T-helper 17 cell (primary cell): Measurements from ENCODE around the gene TBC1D17. TPM values are rescaled to one million over a fixed set of nuclear protein-coding genes. Genes with fewer than 3 reads are reported as not detected.

Source experiments
- ATAC-seq: fragments of 150-1000 bp; cut with Tn5 transposase; 2 replicates; pipeline ENCODE4 v1.10.0; 2021; ENCODE audit warnings: mild to moderate bottlenecking, moderate library complexity
- DNase-seq, 3 donors: peaks; one replicate each; pipeline versions ENCODE4 v3.0.0 to v3.0.0-alpha.2; 2020 to 2021
- H3K9me3 ChIP-seq: one replicate; pipeline ENCODE4 v1.7.0; 2013; ENCODE audit warnings: low read length, mild to moderate bottlenecking; ENCODE audit not compliant: control insufficient read depth, poor library complexity, severe bottlenecking
- H3K27ac Mint-ChIP-seq: one replicate; pipeline ENCODE4 v1.8.0; 2022; ENCODE audit warnings: mild to moderate bottlenecking, moderate library complexity, mixed read lengths
- H3K27me3 Mint-ChIP-seq: one replicate; pipeline ENCODE4 v1.8.0; 2022; ENCODE audit warnings: mixed read lengths
- H3K36me3 Mint-ChIP-seq: one replicate; pipeline ENCODE4 v1.8.0; 2022; ENCODE audit warnings: low read depth, mixed read lengths
- H3K4me1 Mint-ChIP-seq: one replicate; pipeline ENCODE4 v1.8.0; 2022; ENCODE audit warnings: mild to moderate bottlenecking, mixed read lengths
- H3K4me3 Mint-ChIP-seq: one replicate; pipeline ENCODE4 v1.8.0; 2022; ENCODE audit warnings: mild to moderate bottlenecking, moderate library complexity, mixed read lengths
- total RNA-seq, 4 donors: library from RNA in 2 of 4; stranded (reverse) in 2 of 4; gene quantifications; one replicate each; pipeline ENCODE4 v1.2.3 and lab custom pipeline; 2022 to 2026

The TBC1D17 gene
- total RNA-seq, 2 donors from 2014 or later, result 44.1 to 57.3 TPM

- H3K27me3 Mint-ChIP-seq, result no peaks in the 10 kb centered on the region
- no peak overlapping the region for H3K27ac Mint-ChIP-seq
- DNase-seq, result no peak
- ATAC-seq, result no peak
- peaks cover 14% of the 10 kb centered on the region for H3K4me1 Mint-ChIP-seq
- peak overlapping the region; percentile 53 for H3K4me3 Mint-ChIP-seq
- H3K36me3 Mint-ChIP-seq, result peaks cover 3% of the 10 kb centered on the region
- no peaks in the 10 kb centered on the region for H3K9me3 ChIP-seq
These were observed 17.0 kb upstream of the TBC1D17 start for GRCh38 chr19:49860336-49861102.

GRCh38 chr19:49861107-49861506 is 16.4 kb upstream of the TBC1D17 start:
- no peak for ATAC-seq
- Mint-ChIP-seq H3K4me3 (peak overlapping the region; percentile 53), H3K4me1 (peaks cover 11% of the 10 kb centered on the region), H3K27me3 (no peaks in the 10 kb centered on the region), H3K36me3 (peaks cover 5% of the 10 kb centered on the region), H3K27ac (no peak overlapping the region)
- H3K9me3 ChIP-seq, result no peaks in the 10 kb centered on the region
- no peak for DNase-seq

GRCh38 chr19:49861541-49862378 is 15.7 kb upstream of the TBC1D17 start:
- Mint-ChIP-seq H3K4me3 (peak overlapping the region; percentile 36), H3K27ac (no peak overlapping the region), H3K27me3 (no peaks in the 10 kb centered on the region), H3K36me3 (peaks cover 5% of the 10 kb centered on the region), H3K4me1 (peaks cover 17% of the 10 kb centered on the region)
- no peaks in the 10 kb centered on the region for H3K9me3 ChIP-seq
- ATAC-seq, result no peak
- DNase-seq, result no peak

GRCh38 chr19:49862391-49863253 is 14.9 kb upstream of the TBC1D17 start:
- peaks cover 5% of the 10 kb centered on the region for H3K36me3 Mint-ChIP-seq
- no peak for ATAC-seq
- H3K9me3 ChIP-seq, result no peaks in the 10 kb centered on the region
- H3K27me3 Mint-ChIP-seq, result no peaks in the 10 kb centered on the region
- no peak overlapping the region for H3K27ac Mint-ChIP-seq
- no peak for DNase-seq
- no peak overlapping the region for H3K4me3 Mint-ChIP-seq
- H3K4me1 Mint-ChIP-seq, result peaks cover 22% of the 10 kb centered on the region

GRCh38 chr19:49863254-49863934 is 14.1 kb upstream of the TBC1D17 start:
- Mint-ChIP-seq H3K27me3 (no peaks in the 10 kb centered on the region), H3K4me3 (peak overlapping the region; percentile 4), H3K4me1 (peaks cover 27% of the 10 kb centered on the region), H3K36me3 (peaks cover 5% of the 10 kb centered on the region), H3K27ac (peak overlapping the region; percentile 45)
- ATAC-seq (no peak), DNase-seq (no peak)
- H3K9me3 ChIP-seq, result no peaks in the 10 kb centered on the region

- DNase-seq (no peak), ATAC-seq (no peak)
- peak overlapping the region; percentile 21 for H3K4me3 Mint-ChIP-seq
- H3K36me3 Mint-ChIP-seq, result peaks cover 5% of the 10 kb centered on the region
- H3K9me3 ChIP-seq, result no peaks in the 10 kb centered on the region
- peaks cover 27% of the 10 kb centered on the region for H3K4me1 Mint-ChIP-seq
- peak overlapping the region; percentile 45 for H3K27ac Mint-ChIP-seq
- H3K27me3 Mint-ChIP-seq, result no peaks in the 10 kb centered on the region
These were observed 13.6 kb upstream of the TBC1D17 start for GRCh38 chr19:49863935-49864320.

GRCh38 chr19:49864890-49865289 is 12.6 kb upstream of the TBC1D17 start:
- Mint-ChIP-seq H3K36me3 (peaks cover 5% of the 10 kb centered on the region), H3K4me1 (peaks cover 27% of the 10 kb centered on the region), H3K27ac (peak overlapping the region; percentile 45), H3K27me3 (no peaks in the 10 kb centered on the region), H3K4me3 (no peak overlapping the region)
- no peak for ATAC-seq
- no peaks in the 10 kb centered on the region for H3K9me3 ChIP-seq
- DNase-seq, result no peak

- H3K4me1 Mint-ChIP-seq, result peaks cover 33% of the 10 kb centered on the region
- no peak within 1 kb of the TSS for H3K27ac Mint-ChIP-seq
- H3K36me3 Mint-ChIP-seq, result peaks cover 5% of the 10 kb centered on the region
- peak within 1 kb of the TSS; percentile 99 for H3K4me3 Mint-ChIP-seq
- no peaks in the 10 kb centered on the region for H3K9me3 ChIP-seq
- H3K27me3 Mint-ChIP-seq, result no peaks in the 10 kb centered on the region
- DNase-seq, result peak; percentile 72 to 85 (median 74)
- ATAC-seq, result peak; percentile 53
These were observed 10.3 kb upstream of the TBC1D17 start, which contains the start of gene PNKP for GRCh38 chr19:49866933-49867782. Gene PNKP (minus strand): TSS chr19:49867576. CDS start chr19:49867204, 372 bp downstream.

- ATAC-seq (no peak), DNase-seq (no peak)
- H3K4me1 Mint-ChIP-seq, result peaks cover 32% of the 10 kb centered on the region
- no peak overlapping the region for H3K27ac Mint-ChIP-seq
- no peaks in the 10 kb centered on the region for H3K9me3 ChIP-seq
- peaks cover 2% of the 10 kb centered on the region for H3K36me3 Mint-ChIP-seq
- no peak overlapping the region for H3K4me3 Mint-ChIP-seq
- H3K27me3 Mint-ChIP-seq, result no peaks in the 10 kb centered on the region
These were observed 8.5 kb upstream of the TBC1D17 start for GRCh38 chr19:49869009-49869483.

- Mint-ChIP-seq H3K4me1 (peaks cover 34% of the 10 kb centered on the region), H3K36me3 (peaks cover 2% of the 10 kb centered on the region), H3K4me3 (no peak overlapping the region), H3K27me3 (no peaks in the 10 kb centered on the region), H3K27ac (no peak overlapping the region)
- no peaks in the 10 kb centered on the region for H3K9me3 ChIP-seq
- ATAC-seq, result peak; percentile 79
- DNase-seq, result peak; percentile 81 to 87 (median 82)
These were observed 7.8 kb upstream of the TBC1D17 start for GRCh38 chr19:49869484-49870308.

- DNase-seq, result no peak
- Mint-ChIP-seq H3K27ac (no peak overlapping the region), H3K36me3 (peaks cover 2% of the 10 kb centered on the region), H3K27me3 (no peaks in the 10 kb centered on the region), H3K4me3 (peak overlapping the region; percentile 43), H3K4me1 (peaks cover 33% of the 10 kb centered on the region)
- no peaks in the 10 kb centered on the region for H3K9me3 ChIP-seq
- ATAC-seq, result no peak
These were observed 7.1 kb upstream of the TBC1D17 start for GRCh38 chr19:49870309-49870901.
